MM.1S (cell line): ENCODE results near the gene ADPRS.

Experiments used
- DNase-seq: peaks from one replicate; pipeline ENCODE4 v3.0.0-alpha.2; 2015
- H2AFZ ChIP-seq: fragments of 300-600 bp; sonication (generic); 2 replicates; pipeline ENCODE4 v1.6.0; 2016; ENCODE audit warnings: antibody characterized with exemption, low read length
- H3F3A ChIP-seq: fragments of 300-600 bp; sonication (generic); 2 replicates; pipeline ENCODE4 v1.6.1; 2016; ENCODE audit warnings: mild to moderate bottlenecking, antibody characterized with exemption, low read length, moderate library complexity, mixed read lengths; ENCODE audit not compliant: insufficient read depth
- H3K27ac ChIP-seq: fragments of 300-600 bp; sonication (generic); 2 replicates; pipeline ENCODE4 v1.5.1; 2016; ENCODE audit warnings: mild to moderate bottlenecking, low read length
- H3K27me3 ChIP-seq: fragments of 300-600 bp; sonication (generic); replicated peaks from 2 replicates; pipeline ENCODE4 v1.6.0; 2016; ENCODE audit warnings: low read length; ENCODE audit not compliant: insufficient read depth
- H3K36me3 ChIP-seq: fragments of 300-600 bp; sonication (generic); replicated peaks from 2 replicates; pipeline ENCODE4 v1.6.1; 2016; ENCODE audit warnings: mild to moderate bottlenecking, low read length, mixed read lengths; ENCODE audit not compliant: insufficient read depth
- H3K4me1 ChIP-seq: fragments of 300-600 bp; sonication (generic); 2 replicates; pipeline ENCODE4 v1.6.1; 2016; ENCODE audit warnings: low read length, mixed read lengths
- H3K4me2 ChIP-seq: fragments of 300-600 bp; sonication (generic); 2 replicates; pipeline ENCODE4 v1.6.0; 2016; ENCODE audit warnings: low read depth, low read length
- H3K4me3 ChIP-seq: fragments of 300-600 bp; sonication (generic); 2 replicates; pipeline ENCODE4 v1.5.1; 2016; ENCODE audit warnings: low read length, mixed read lengths
- H3K79me2 ChIP-seq: fragments of 300-600 bp; sonication (generic); 2 replicates; pipeline ENCODE4 v1.6.1; 2016; ENCODE audit warnings: mixed run types, low read length, mixed read lengths
- H3K9ac ChIP-seq: fragments of 300-600 bp; sonication (generic); 2 replicates; pipeline ENCODE4 v1.6.1; 2016; ENCODE audit warnings: low read length, mixed read lengths
- H3K9me2 ChIP-seq: fragments of 300-600 bp; sonication (generic); replicated peaks from 2 replicates; pipeline ENCODE4 v1.6.1; 2016; ENCODE audit warnings: mild to moderate bottlenecking, low read length, mixed read lengths; ENCODE audit not compliant: insufficient read depth
- H3K9me3 ChIP-seq: fragments of 300-600 bp; sonication (generic); replicated peaks from 2 replicates; pipeline ENCODE4 v1.6.1; 2016; ENCODE audit warnings: mild to moderate bottlenecking, low read length, mixed read lengths; ENCODE audit not compliant: insufficient read depth
- H4K20me1 ChIP-seq: fragments of 300-600 bp; sonication (generic); 2 replicates; pipeline ENCODE4 v1.6.1; 2016; ENCODE audit warnings: mild to moderate bottlenecking, low read length, moderate library complexity, mixed read lengths; ENCODE audit not compliant: insufficient read depth
- EZH2 ChIP-seq: fragments of 300-600 bp; sonication (generic); optimal IDR thresholded peaks from 2 replicates; pipeline ENCODE3; 2017; ENCODE audit warnings: low read depth, mild to moderate bottlenecking, antibody characterized with exemption, low read length, mixed read lengths
- EZH2phosphoT487 ChIP-seq: fragments of 300-600 bp; sonication (generic); IDR thresholded peaks from 2 replicates; pipeline ENCODE4 v1.6.1; 2018; ENCODE audit warnings: antibody characterized with exemption, low read length
- TF ChIP-seq, protein P1 (sequence below): fragments of 300-600 bp; sonication (generic); IDR thresholded peaks from 2 replicates; pipeline ENCODE4 v1.5.1; 2016; ENCODE audit warnings: antibody characterized with exemption, low read length, mixed read lengths

The ADPRS gene

DNA sequence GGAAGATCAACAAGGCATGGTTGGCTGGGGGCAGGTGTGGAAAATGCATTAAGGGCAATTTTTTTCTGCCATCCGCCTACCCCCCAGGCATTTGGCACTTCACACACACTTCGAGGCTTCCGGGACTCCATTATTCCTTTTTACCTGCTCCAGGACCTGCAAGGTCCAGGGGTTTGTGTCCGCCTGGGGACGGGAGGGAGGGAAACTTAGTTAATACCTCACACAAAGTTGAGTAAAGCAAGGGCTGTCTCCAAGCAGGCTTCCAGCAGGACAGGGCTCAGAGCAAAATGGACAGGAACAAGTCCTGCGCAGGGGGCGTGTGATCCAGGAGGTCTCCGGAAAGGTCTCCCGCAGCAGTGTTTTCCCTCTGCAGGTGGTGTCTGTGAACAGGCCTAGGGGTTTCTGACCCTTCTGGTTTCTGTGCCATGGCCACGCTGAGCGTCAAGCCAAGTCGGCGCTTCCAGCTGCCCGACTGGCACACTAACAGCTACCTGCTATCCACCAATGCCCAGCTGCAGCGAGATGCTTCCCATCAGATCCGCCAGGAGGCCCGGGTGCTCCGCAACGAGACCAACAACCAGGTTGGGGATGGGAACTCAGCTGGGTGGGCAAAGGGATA is 4.1 kb upstream of the ADPRS start:
- Histone ChIP-seq H3K9me3 (no peaks in the 10 kb centered on the region), H3K36me3 (no peaks in the 10 kb centered on the region), H3K79me2 (peaks cover 9% of the 10 kb centered on the region), H3K4me3 (no peak overlapping the region), H2AFZ (no peak overlapping the region), H3K27ac (no peak overlapping the region), H3K9ac (no peak overlapping the region), H3K4me1 (no peaks in the 10 kb centered on the region), H4K20me1 (no peaks in the 10 kb centered on the region), H3K4me2 (no peak overlapping the region), H3F3A (no peaks in the 10 kb centered on the region), H3K27me3 (no peaks in the 10 kb centered on the region), H3K9me2 (no peaks in the 10 kb centered on the region)
- DNase-seq = no peak
- TF ChIP-seq, protein P1, sequence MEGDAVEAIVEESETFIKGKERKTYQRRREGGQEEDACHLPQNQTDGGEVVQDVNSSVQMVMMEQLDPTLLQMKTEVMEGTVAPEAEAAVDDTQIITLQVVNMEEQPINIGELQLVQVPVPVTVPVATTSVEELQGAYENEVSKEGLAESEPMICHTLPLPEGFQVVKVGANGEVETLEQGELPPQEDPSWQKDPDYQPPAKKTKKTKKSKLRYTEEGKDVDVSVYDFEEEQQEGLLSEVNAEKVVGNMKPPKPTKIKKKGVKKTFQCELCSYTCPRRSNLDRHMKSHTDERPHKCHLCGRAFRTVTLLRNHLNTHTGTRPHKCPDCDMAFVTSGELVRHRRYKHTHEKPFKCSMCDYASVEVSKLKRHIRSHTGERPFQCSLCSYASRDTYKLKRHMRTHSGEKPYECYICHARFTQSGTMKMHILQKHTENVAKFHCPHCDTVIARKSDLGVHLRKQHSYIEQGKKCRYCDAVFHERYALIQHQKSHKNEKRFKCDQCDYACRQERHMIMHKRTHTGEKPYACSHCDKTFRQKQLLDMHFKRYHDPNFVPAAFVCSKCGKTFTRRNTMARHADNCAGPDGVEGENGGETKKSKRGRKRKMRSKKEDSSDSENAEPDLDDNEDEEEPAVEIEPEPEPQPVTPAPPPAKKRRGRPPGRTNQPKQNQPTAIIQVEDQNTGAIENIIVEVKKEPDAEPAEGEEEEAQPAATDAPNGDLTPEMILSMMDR = no peak
- no peak for TF ChIP-seq EZH2phosphoT487
- TF ChIP-seq EZH2 = no peak

DNA sequence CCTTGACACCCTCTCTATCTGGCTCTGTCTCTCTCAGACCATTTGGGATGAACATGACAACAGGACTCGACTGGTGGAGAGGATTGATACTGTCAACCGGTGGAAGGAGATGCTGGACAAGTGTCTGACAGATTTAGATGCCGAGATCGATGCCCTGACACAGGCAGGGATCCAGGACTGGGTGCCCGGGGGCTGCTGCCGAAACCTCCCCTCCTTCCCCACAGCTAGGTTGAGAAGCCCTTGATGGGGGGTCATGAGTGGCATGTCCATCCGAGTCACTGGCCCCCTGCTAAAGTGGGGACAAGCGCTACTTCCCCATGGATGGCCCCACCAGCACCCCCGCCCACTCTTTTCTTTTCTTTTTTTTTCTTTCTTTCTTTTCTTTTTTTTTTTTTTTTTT is 3.6 kb upstream of the ADPRS start:
- Histone ChIP-seq H3K4me1 (0 out of 2 replicates have a peak, but pooled peaks cover 3% of the 10 kb centered on the region), H4K20me1 (no peaks in the 10 kb centered on the region)
- TF ChIP-seq, protein P1 = no peak
- TF ChIP-seq EZH2phosphoT487 (no peak), EZH2 (no peak)

DNA sequence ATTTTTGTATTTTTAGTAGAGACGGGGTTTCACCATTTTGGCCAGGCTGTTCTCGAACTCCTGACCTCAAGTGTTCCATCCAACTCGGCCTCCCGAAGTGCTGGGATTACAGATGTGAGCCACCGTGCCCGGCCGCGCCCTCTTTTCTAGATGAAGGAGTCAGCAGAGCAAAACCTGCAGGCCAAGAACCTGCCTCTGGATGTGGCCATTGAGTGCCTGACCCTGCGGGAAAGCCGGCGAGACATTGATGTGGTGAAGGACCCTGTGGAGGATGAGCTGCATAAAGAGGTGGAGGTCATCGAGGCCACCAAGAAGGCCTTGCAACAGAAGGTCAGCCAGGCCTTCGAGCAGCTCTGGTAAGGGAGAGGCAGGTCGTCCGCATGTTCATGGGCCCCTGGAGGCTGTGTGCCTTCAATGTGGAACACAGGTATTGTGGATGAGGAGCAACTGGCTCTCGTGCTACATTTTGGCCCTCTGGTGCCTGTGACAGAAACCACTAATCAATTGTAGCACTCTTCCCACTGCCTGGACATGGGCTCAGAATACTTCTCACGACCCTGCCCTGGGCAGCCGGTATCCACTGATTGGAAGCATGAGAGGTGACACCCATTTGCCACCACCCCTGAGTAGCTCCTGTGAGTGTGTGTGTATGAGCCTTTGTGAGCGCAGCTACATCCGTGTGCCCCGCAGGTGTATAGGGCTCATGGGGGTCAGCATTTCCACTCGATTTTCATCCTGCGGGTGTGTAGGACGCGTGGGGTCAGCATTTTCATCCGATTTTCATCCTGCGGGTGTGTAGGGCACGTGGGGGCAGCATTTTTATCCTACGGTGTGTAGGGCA is 2.8 kb upstream of the ADPRS start:
- Histone ChIP-seq H4K20me1 (no peaks in the 10 kb centered on the region), H2AFZ (no peak overlapping the region)
- no peak for DNase-seq

More for the DNA sequence above, 3.6 kb upstream of the ADPRS start:
- Histone ChIP-seq H3K27ac (no peak overlapping the region), H3K4me2 (no peak overlapping the region), H3K9ac (no peak overlapping the region), H3F3A (no peaks in the 10 kb centered on the region), H3K79me2 (peaks cover 14% of the 10 kb centered on the region), H3K9me2 (no peaks in the 10 kb centered on the region), H3K36me3 (no peaks in the 10 kb centered on the region), H2AFZ (no peak overlapping the region), H3K9me3 (no peaks in the 10 kb centered on the region), H3K4me3 (no peak overlapping the region), H3K27me3 (no peaks in the 10 kb centered on the region)
- no peak for DNase-seq

More for the DNA sequence above, 2.8 kb upstream of the ADPRS start:
- TF ChIP-seq, protein P1 = no peak
- no peak for TF ChIP-seq EZH2phosphoT487
- no peak for TF ChIP-seq EZH2
- Histone ChIP-seq H3K36me3 (no peaks in the 10 kb centered on the region), H3K27me3 (no peaks in the 10 kb centered on the region), H3K4me3 (no peak overlapping the region), H3K4me1 (0 out of 2 replicates have a peak, but pooled peaks cover 5% of the 10 kb centered on the region), H3K9me3 (no peaks in the 10 kb centered on the region), H3K27ac (no peak overlapping the region), H3K4me2 (no peak overlapping the region), H3F3A (no peaks in the 10 kb centered on the region), H3K9ac (no peak overlapping the region), H3K9me2 (no peaks in the 10 kb centered on the region), H3K79me2 (peaks cover 22% of the 10 kb centered on the region)
